ENCODE results near the gene TFPT. TPM values are rescaled to one million over a fixed set of nuclear protein-coding genes. Genes with fewer than 3 reads are reported as not detected.

Gene TFPT
- total and polyA plus RNA-seq, 4 donors: 2.4 to 5.6 (median 4.2) TPM

- Histone ChIP-seq H3K9ac (ENCODE audit: low read depth in 1 of 2, low read length in 2 of 2) (no peak overlapping the region), H3K4me1 (ENCODE audit: control insufficient read depth in 4 of 4, insufficient read depth in 4 of 4, low read length in 3 of 4) (no peaks in the 10 kb centered on the region), H3K36me3 (ENCODE audit: control insufficient read depth in 4 of 4, insufficient read depth in 3 of 4, low read depth in 1 of 4, low read length in 3 of 4) (peaks cover 20 to 94% (median 64%) of the 10 kb centered on the region in 4 donors), H3K4me3 (ENCODE audit: low read depth in 1 of 3, low read length in 3 of 3) (no peak overlapping the region), H3K27ac (ENCODE audit: low read depth in 1 of 2, low read length in 2 of 2) (no peak overlapping the region), H3K9me3 (ENCODE audit: control insufficient read depth in 4 of 4, low read length in 3 of 4) (no peaks in the 10 kb centered on the region), H3K27me3 (ENCODE audit: control insufficient read depth in 4 of 4, insufficient read depth in 4 of 4, low read length in 3 of 4) (no peaks in the 10 kb centered on the region)
- no peak for TF ChIP-seq RAD21 (IDR thresholded peaks at IDR 0.05)
- TF ChIP-seq, protein P1, sequence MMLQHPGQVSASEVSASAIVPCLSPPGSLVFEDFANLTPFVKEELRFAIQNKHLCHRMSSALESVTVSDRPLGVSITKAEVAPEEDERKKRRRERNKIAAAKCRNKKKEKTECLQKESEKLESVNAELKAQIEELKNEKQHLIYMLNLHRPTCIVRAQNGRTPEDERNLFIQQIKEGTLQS (IDR thresholded peaks at IDR 0.05): no peak
- no peak for TF ChIP-seq MAX (IDR thresholded peaks at IDR 0.05)
- no peak for TF ChIP-seq YY1 (IDR thresholded peaks at IDR 0.05)
- no peak for TF ChIP-seq REST (IDR thresholded peaks at IDR 0.05)
- no peak for TF ChIP-seq HNF4A (conservative IDR thresholded peaks at IDR 0.05)
- TF ChIP-seq, protein P2, sequence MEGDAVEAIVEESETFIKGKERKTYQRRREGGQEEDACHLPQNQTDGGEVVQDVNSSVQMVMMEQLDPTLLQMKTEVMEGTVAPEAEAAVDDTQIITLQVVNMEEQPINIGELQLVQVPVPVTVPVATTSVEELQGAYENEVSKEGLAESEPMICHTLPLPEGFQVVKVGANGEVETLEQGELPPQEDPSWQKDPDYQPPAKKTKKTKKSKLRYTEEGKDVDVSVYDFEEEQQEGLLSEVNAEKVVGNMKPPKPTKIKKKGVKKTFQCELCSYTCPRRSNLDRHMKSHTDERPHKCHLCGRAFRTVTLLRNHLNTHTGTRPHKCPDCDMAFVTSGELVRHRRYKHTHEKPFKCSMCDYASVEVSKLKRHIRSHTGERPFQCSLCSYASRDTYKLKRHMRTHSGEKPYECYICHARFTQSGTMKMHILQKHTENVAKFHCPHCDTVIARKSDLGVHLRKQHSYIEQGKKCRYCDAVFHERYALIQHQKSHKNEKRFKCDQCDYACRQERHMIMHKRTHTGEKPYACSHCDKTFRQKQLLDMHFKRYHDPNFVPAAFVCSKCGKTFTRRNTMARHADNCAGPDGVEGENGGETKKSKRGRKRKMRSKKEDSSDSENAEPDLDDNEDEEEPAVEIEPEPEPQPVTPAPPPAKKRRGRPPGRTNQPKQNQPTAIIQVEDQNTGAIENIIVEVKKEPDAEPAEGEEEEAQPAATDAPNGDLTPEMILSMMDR (IDR thresholded peaks at IDR 0.05; ENCODE audit: low read depth, low read length, missing input control): no peak
- TF ChIP-seq JUND (IDR thresholded peaks at IDR 0.05): no peak
- no peak for TF ChIP-seq EGR1 (IDR thresholded peaks at IDR 0.05; ENCODE audit: low read depth in 2 of 2)
- TF ChIP-seq RXRA (IDR thresholded peaks at IDR 0.05): no peak
- DNase-seq (ENCODE audit: low spot score): no peak
- 64% methylated on average over 3 of the region's 3 CpGs for WGBS
Observed at GRCh38 chr19:54147676-54148075, 32.2 kb upstream of the TFPT start.

GRCh38 chr19:54145541-54146158 is 30.2 kb upstream of the TFPT start:
- Histone ChIP-seq H3K4me3 (ENCODE audit: low read depth in 1 of 3, low read length in 3 of 3) (no peak overlapping the region), H3K27me3 (ENCODE audit: control insufficient read depth in 4 of 4, insufficient read depth in 4 of 4, low read length in 3 of 4) (no peaks in the 10 kb centered on the region), H3K36me3 (ENCODE audit: control insufficient read depth in 4 of 4, insufficient read depth in 3 of 4, low read depth in 1 of 4, low read length in 3 of 4) (peaks cover 14 to 84% (median 58%) of the 10 kb centered on the region in 4 donors), H3K27ac (ENCODE audit: low read depth in 1 of 2, low read length in 2 of 2) (no peak overlapping the region), H3K9ac (ENCODE audit: low read depth in 1 of 2, low read length in 2 of 2) (no peak overlapping the region), H3K4me1 (ENCODE audit: control insufficient read depth in 4 of 4, insufficient read depth in 4 of 4, low read length in 3 of 4) (peaks cover 0 to 4% (median 3%) of the 10 kb centered on the region in 4 donors), H3K9me3 (ENCODE audit: control insufficient read depth in 4 of 4, low read length in 3 of 4) (no peaks in the 10 kb centered on the region)
- 94% methylated on average over 28 of the region's 28 CpGs for WGBS
- no peak for DNase-seq (ENCODE audit: low spot score)
- TF ChIP-seq GABPA (IDR thresholded peaks at IDR 0.05 in 1 of 2, conservative IDR thresholded peaks at IDR 0.05 in 1 of 2): no peak
- TF ChIP-seq REST (IDR thresholded peaks at IDR 0.05): no peak
- TF ChIP-seq RXRA (IDR thresholded peaks at IDR 0.05): no peak
- no peak for TF ChIP-seq YY1 (IDR thresholded peaks at IDR 0.05)
- TF ChIP-seq MAX (IDR thresholded peaks at IDR 0.05): no peak
- TF ChIP-seq, protein P1 (IDR thresholded peaks at IDR 0.05): no peak
- TF ChIP-seq SP1 (IDR thresholded peaks at IDR 0.05): no peak
- no peak for TF ChIP-seq HNF4A (conservative IDR thresholded peaks at IDR 0.05)
- TF ChIP-seq ZBTB33 (IDR thresholded peaks at IDR 0.05): no peak
- TF ChIP-seq FOXA1 (IDR thresholded peaks at IDR 0.05): no peak
- TF ChIP-seq EGR1 (IDR thresholded peaks at IDR 0.05; ENCODE audit: low read depth in 2 of 2): no peak
- TF ChIP-seq, protein P2 (IDR thresholded peaks at IDR 0.05; ENCODE audit: low read depth, low read length, missing input control): no peak
- TF ChIP-seq HNF4G (IDR thresholded peaks at IDR 0.05): no peak
